GM19193 (cell line): Measurements from ENCODE around the gene MCC.
A peak's percentile ranks its signal among the peaks of the same experiment; 100 is the strongest.

ENCODE experiments used
- POLR2A ChIP-seq: IDR thresholded peaks from 4 replicates; pipeline ENCODE4 v1.6.1; 2011; ENCODE audit not compliant: insufficient read depth, insufficient read length; ENCODE audit errors: extremely low read depth

MCC gene

GRCh38 chr5:113487781-113488644 is at the start of gene MCC:
MCC (minus strand) TSS chr5:113488453.
- TF ChIP-seq POLR2A: no peak

GRCh38 chr5:113531481-113532159 is 43.4 kb upstream of the MCC start:
- TF ChIP-seq POLR2A: no peak

- no peak for TF ChIP-seq POLR2A
These were observed 39.5 kb upstream of the MCC start for GRCh38 chr5:113527746-113528145.

- TF ChIP-seq POLR2A: no peak
These were observed 38.2 kb upstream of the MCC start for GRCh38 chr5:113526421-113526820.

GRCh38 chr5:113524927-113525326 is 36.7 kb upstream of the MCC start:
- TF ChIP-seq POLR2A: no peak

GRCh38 chr5:113523168-113523567 is 34.9 kb upstream of the MCC start:
- no peak for TF ChIP-seq POLR2A

- TF ChIP-seq POLR2A: no peak
These were observed 32.6 kb upstream of the MCC start for GRCh38 chr5:113520899-113521298.

GRCh38 chr5:113520429-113520828 is 32.2 kb upstream of the MCC start:
- TF ChIP-seq POLR2A: no peak

- no peak for TF ChIP-seq POLR2A
These were observed 31.2 kb upstream of the MCC start for GRCh38 chr5:113519412-113519811.

GRCh38 chr5:113518884-113519283 is 30.6 kb upstream of the MCC start:
- no peak for TF ChIP-seq POLR2A

GRCh38 chr5:113514289-113514635 is 26.0 kb upstream of the MCC start:
- no peak for TF ChIP-seq POLR2A

GRCh38 chr5:113513384-113514288 is 25.4 kb upstream of the MCC start, which contains the start of gene YTHDC2:
YTHDC2 (plus strand) TSS chr5:113513694; CDS start chr5:113513896, 202 bp downstream.
- peak; percentile 93 for TF ChIP-seq POLR2A

- no peak for TF ChIP-seq POLR2A
These were observed 24.1 kb upstream of the MCC start for GRCh38 chr5:113512341-113512740.

GRCh38 chr5:113510836-113511451 is 22.7 kb upstream of the MCC start:
- TF ChIP-seq POLR2A: no peak

GRCh38 chr5:113508756-113509155 is 20.5 kb upstream of the MCC start:
- TF ChIP-seq POLR2A: no peak

GRCh38 chr5:113507601-113508000 is 19.3 kb upstream of the MCC start:
- no peak for TF ChIP-seq POLR2A

GRCh38 chr5:113505181-113505580 is 16.9 kb upstream of the MCC start:
- no peak for TF ChIP-seq POLR2A
